ENCODE results near the gene SULT1E1.

GRCh38 chr4:69832326-69833030 lies 27.5 kb downstream of the SULT1E1 start:
- TF ChIP-seq CTCF (IDR thresholded peaks at IDR 0.05; ENCODE audit: insufficient read depth, low read length, poor library complexity, severe bottlenecking) (no peak), EZH2phosphoT487 (conservative IDR thresholded peaks at IDR 0.05; ENCODE audit: low read length) (no peak)
